RWPE2 (cell line): Measurements from ENCODE around the gene ATP6V0C.

Experiments used
- ATAC-seq: fragments of 200-7000 bp; cut with Tn5 transposase; 3 replicates; pipeline ENCODE4 v1.9.1; 2021; ENCODE audit warnings: low read depth
- DNase-seq: peaks from one replicate; pipeline ENCODE4 v3.0.0-alpha.2; 2020; ENCODE audit warnings: low spot score
- H3K27ac ChIP-seq: fragments of 450-650 bp; 2 replicates; pipeline ENCODE4 v1.5.1; 2017; ENCODE audit warnings: mild to moderate bottlenecking; ENCODE audit not compliant: poor library complexity, severe bottlenecking
- H3K27me3 ChIP-seq: fragments of 250-450 bp; sonication (Bioruptor Pico); 2 replicates; pipeline ENCODE4 v1.5.1; 2021; ENCODE audit warnings: mild to moderate bottlenecking, moderate library complexity; ENCODE audit not compliant: insufficient read depth, poor library complexity, severe bottlenecking
- H3K36me3 ChIP-seq: fragments of 250-450 bp; sonication (Bioruptor Pico); 2 replicates; pipeline ENCODE4 v1.5.1; 2020; ENCODE audit warnings: low read depth, mild to moderate bottlenecking, moderate library complexity
- H3K4me1 ChIP-seq: fragments of 250-450 bp; sonication (Bioruptor Pico); 2 replicates; pipeline ENCODE4 v1.5.1; 2021; ENCODE audit warnings: mild to moderate bottlenecking, moderate library complexity; ENCODE audit not compliant: insufficient read depth, poor library complexity, severe bottlenecking
- H3K4me3 ChIP-seq: fragments of 250-450 bp; sonication (Bioruptor Pico); 2 replicates; pipeline ENCODE4 v1.5.1; 2021; ENCODE audit warnings: mild to moderate bottlenecking, moderate library complexity; ENCODE audit not compliant: severe bottlenecking
- H3K9me3 ChIP-seq: fragments of 250-450 bp; sonication (Bioruptor Pico); 2 replicates; pipeline ENCODE4 v1.5.1; 2021; ENCODE audit warnings: mild to moderate bottlenecking, moderate library complexity; ENCODE audit not compliant: severe bottlenecking
- CTCF ChIP-seq: fragments of 450-650 bp; IDR thresholded peaks from one replicate; pipeline ENCODE4 v1.5.1; 2017; ENCODE audit warnings: mild to moderate bottlenecking, moderate library complexity; ENCODE audit not compliant: poor library complexity, severe bottlenecking

ATP6V0C gene

GRCh38 chr16:2467528-2468232 lies 46.1 kb upstream of the ATP6V0C start:
- Histone ChIP-seq H3K9me3 (no peaks in the 10 kb centered on the region), H3K36me3 (no peaks in the 10 kb centered on the region), H3K4me3 (peak overlapping the region; percentile 52), H3K4me1 (no peaks in the 10 kb centered on the region), H3K27me3 (peaks cover 6% of the 10 kb centered on the region), H3K27ac (peak overlapping the region; percentile 26)
- TF ChIP-seq CTCF, result peak; percentile 14
- ATAC-seq (peak; percentile 63), DNase-seq (no peak)

- Histone ChIP-seq H3K36me3 (no peaks in the 10 kb centered on the region), H3K27me3 (peaks cover 6% of the 10 kb centered on the region), H3K4me1 (no peaks in the 10 kb centered on the region), H3K4me3 (peak overlapping the region; percentile 52), H3K27ac (peak overlapping the region; percentile 26), H3K9me3 (no peaks in the 10 kb centered on the region)
- ATAC-seq (peak; percentile 34), DNase-seq (no peak)
- TF ChIP-seq CTCF, result no peak
These were observed 45.5 kb upstream of the ATP6V0C start for GRCh38 chr16:2468233-2468724.

- ATAC-seq (no peak; the same call in 2 of the 3 replicates), DNase-seq (no peak)
- no peak for TF ChIP-seq CTCF
- Histone ChIP-seq H3K27ac (no peak overlapping the region), H3K4me3 (peak overlapping the region; percentile 52), H3K36me3 (no peaks in the 10 kb centered on the region), H3K27me3 (peaks cover 6% of the 10 kb centered on the region), H3K9me3 (no peaks in the 10 kb centered on the region), H3K4me1 (no peaks in the 10 kb centered on the region)
These were observed 44.9 kb upstream of the ATP6V0C start for GRCh38 chr16:2468725-2469398.

GRCh38 chr16:2469399-2470233 lies 44.1 kb upstream of the ATP6V0C start:
- Histone ChIP-seq H3K4me1 (no peaks in the 10 kb centered on the region), H3K9me3 (no peaks in the 10 kb centered on the region), H3K27me3 (peaks cover 6% of the 10 kb centered on the region), H3K27ac (no peak overlapping the region), H3K4me3 (no peak overlapping the region), H3K36me3 (no peaks in the 10 kb centered on the region)
- TF ChIP-seq CTCF, result no peak
- no peak for DNase-seq
- no peak for ATAC-seq
